Endometrial microvascular endothelial cells (primary cell): ENCODE results near the gene U2SURP. TPM values are rescaled to one million over a fixed set of nuclear protein-coding genes. Genes with fewer than 3 reads are reported as not detected.
"Not testable (repeated sequence)": the region's sequence is repeated elsewhere in the genome, so short reads cannot be mapped to it uniquely, and the experiment has no call there.

Source experiments
- in situ Hi-C: cut with HindIII; loops from 2 replicates; pipeline ENCODE4 v1.10.0; 2017; ENCODE audit warnings: low sequenced_read_pairs, low pct_unique_long_range_greater_than_20kb; ENCODE audit errors: inconsistent ontology term
- total RNA-seq: library from RNA; depleted of rRNA; stranded (reverse); fragments of >200 nt; gene quantifications from one replicate; pipeline ENCODE4 v1.2.3, GENCODE V29; 2015; ENCODE audit errors: inconsistent ontology term

U2SURP gene
- total RNA-seq, 1 donor from 2014 or later, result 30.0 TPM

DNA sequence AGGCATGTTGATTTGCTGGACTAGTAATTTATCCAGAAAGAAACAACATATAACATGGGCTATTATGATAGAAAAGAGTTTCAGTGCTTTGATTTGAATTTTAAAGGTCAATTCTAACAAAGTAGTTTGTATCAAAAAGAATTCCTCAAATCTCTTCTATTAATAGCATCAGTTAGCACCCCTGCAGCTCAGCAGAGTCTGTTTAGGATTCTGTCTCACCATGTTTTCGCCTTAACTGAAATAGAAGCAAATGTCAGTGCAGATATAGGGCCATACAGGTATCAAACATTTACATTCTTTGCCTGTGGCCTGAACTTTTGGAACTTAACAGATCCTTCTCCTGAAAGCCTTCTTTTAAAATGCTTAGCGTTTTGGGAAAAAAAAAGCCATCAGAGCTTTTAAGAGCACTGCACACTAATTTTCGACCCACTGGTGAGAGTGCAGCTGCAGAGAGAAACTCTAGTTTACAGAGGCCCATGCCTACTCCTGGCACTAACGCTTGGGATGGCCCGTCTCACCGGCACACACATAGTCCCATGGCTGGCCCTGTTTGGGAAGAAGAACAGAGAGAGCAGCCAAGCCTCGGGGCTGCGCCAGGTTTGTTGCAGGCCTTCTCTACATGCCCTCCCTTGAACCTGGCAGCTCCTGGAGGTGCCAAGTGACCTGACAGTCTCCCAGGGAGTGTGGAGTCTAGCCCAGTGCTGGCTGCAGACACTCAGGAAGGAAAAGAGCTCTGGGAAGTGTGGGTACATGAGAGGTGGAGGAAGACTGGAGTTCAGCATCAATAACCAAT lies 28.0 kb upstream of the U2SURP start:
- in situ Hi-C loops, result no loop called here

- in situ Hi-C loops, result no loop called here
These were observed 25.9 kb upstream of the U2SURP start for GRCh38 chr3:142975316-142975995.

GRCh38 chr3:142976621-142977398 lies 24.6 kb upstream of the U2SURP start:
- in situ Hi-C loops, result no loop called here

- in situ Hi-C loops, result no loop called here
These were observed 24.0 kb upstream of the U2SURP start for GRCh38 chr3:142977399-142977728.

- in situ Hi-C loops, result no loop called here
These were observed 20.3 kb upstream of the U2SURP start for GRCh38 chr3:142981108-142981507.

DNA sequence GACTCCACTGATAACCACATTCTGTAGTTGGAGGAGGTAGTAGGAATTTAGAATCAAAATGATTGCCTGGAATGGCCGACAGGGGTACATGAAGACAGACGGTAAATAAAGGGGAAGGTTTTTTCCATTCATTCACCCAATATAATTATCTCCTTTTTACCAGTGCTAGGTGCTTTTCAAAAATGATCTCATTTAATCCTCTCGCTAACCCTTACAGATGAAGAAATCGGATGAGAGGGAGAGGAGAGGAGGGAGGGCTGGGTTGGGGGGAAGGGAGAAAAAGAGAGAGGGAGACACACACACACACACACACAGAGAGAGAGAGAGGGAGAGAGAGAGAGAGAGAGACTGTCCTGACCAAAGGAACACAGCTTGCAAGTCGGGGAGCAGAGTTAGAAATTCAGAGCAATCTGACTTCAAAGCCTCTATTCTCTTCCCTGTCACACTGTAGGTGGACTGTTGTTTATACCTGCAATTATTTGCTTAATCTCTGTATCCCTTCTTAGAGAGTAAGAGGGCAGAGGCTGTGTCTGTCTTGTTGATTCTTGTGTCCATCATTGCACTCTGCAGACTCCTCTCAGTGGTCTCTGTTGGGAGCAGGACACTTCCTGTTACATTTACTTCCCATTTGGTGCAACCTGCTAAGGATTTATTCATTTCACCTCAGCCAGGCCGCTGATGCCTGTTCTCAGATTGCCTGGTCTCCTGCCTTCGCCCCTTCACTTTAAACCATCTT lies 19.2 kb upstream of the U2SURP start:
- in situ Hi-C loops, result no loop called here

GRCh38 chr3:142983318-142983717 lies 18.1 kb upstream of the U2SURP start:
- in situ Hi-C loops, result no loop called here

- in situ Hi-C loops, result no loop called here
These were observed 17.1 kb upstream of the U2SURP start for GRCh38 chr3:142984255-142984654.

DNA sequence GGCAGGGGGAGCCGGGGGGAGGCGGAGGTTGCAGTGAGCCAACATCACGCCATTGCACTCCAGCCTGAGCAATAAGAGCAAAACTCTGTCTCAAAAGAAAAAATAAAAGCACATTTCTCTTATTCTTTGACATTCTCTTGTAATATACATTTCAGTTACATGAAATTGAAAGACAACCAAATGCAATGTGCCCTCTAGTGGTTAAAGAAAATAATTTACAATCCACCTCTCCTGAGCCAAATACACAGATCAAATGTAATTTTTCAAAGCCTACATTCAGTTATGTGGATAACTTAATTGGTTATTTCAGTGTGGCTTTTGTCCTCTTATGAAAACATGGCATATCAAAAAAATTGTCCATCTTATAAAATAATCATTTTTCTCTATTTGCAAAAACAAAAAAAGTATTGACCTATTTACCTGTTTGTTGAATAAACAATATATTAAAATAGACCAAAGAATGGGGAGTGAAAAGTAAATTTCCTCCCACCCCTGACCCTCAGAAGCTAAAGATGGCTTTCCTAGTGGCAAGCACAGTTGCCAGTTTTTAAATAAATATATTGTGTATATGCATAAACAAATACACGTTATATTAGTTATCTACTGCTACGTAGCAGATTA lies 14.2 kb upstream of the U2SURP start:
- in situ Hi-C loops, result no loop called here

GRCh38 chr3:142987707-142988106 lies 13.7 kb upstream of the U2SURP start:
- in situ Hi-C loops, result no loop called here

GRCh38 chr3:142988221-142988620 lies 13.1 kb upstream of the U2SURP start:
- in situ Hi-C loops, result not testable (repeated sequence)

GRCh38 chr3:142988826-142989225 lies 12.5 kb upstream of the U2SURP start:
- in situ Hi-C loops, result not testable (repeated sequence)

DNA sequence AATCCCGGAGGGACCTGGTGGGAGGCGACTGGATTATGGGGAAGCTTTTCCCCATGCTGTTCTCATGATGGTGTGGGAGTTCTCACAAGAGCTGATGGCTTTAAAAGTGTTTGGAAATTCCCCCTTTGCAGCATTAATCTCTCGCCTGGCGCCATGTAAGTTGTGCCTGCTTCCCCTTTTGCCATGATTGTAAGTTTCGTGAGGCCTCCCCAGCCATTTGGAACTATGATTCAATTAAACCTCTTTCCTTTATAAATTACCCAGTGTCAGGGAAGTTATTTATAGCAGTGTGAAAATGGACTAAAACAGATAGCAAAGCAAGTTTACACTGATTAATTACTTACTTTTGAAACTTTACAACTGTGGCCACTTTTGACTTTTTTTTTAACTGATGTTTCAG lies 10.6 kb upstream of the U2SURP start:
- in situ Hi-C loops, result no loop called here

- in situ Hi-C loops, result no loop called here
These were observed 9.0 kb upstream of the U2SURP start for GRCh38 chr3:142992323-142992722.

DNA sequence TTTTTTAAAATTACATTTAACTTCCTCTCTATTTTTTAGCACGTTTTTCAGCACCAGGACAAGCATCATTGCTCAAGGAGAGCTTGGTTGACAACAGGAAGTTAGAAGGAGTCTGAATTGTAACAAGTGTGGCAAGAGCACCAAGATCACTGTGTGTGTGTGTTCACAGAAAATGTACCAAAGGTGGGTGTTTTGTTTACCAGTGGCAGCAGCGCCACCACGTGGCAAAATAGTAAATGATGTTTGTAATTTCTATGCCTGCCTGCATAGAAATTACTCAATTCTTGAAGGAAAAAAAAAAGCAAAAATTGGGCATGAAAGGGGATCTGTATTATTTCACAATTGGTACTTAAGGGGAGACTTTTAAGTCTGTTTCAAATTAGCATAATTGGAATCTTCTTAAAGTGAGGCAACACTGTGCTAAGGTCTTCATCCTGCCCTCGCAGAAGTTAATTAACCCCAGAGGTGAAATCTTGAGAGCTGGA lies 7.4 kb upstream of the U2SURP start:
- in situ Hi-C loops, result no loop called here

DNA sequence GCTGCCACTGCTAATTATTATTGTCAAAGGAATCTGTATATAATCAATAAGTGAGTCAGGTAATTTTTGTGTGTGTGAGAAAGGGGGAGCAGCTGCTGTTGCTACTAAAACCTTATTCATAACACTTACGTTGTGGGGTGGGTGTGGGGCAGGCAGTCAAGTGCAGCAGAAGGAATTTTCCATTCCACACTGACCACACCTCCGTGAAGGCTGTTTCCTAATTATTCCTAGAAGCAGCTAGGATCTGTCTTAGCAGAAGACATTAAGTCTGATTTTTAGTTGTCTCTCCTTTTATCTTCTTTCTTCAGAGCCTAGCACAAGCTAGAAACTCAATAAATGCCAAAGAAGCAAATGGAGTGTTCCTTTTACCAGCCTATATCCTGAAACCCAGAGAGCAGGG lies 4.0 kb upstream of the U2SURP start:
- in situ Hi-C loops, result no loop called here

DNA sequence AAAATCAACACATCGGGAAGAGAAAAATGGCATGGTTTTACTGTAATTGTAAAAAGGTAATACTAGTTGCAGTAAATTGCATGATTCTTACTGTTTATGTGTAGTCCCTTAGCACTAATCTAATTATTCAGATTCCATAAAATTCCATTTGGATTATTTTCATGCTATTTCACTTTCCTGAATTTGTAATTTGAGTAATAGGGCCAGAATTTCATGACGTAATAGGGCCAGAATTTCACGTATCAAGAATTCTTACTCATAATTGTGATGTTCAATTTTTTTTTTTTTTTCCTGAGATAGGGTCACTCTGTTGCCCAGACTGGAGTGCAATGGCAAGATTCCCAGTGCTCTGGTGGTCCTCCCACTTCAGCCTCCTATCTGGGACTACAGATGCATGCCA lies 2.9 kb upstream of the U2SURP start:
- in situ Hi-C loops, result no loop called here

- in situ Hi-C loops, result no loop called here
These were observed 1.5 kb upstream of the U2SURP start for GRCh38 chr3:142999881-143000280.

- in situ Hi-C loops, result no loop called here
These were observed 842 bp upstream of the U2SURP start for GRCh38 chr3:143000528-143000927.
